HG03095 (cell line): ENCODE results near the gene AHSG.
"Not testable (repeated sequence)": the region's sequence is repeated elsewhere in the genome, so short reads cannot be mapped to it uniquely, and the experiment has no call there.

ENCODE experiments used
- ATAC-seq: cut with Tn5 transposase; IDR thresholded peaks from one replicate; pipeline ENCODE4 v1.9.1; 2021; ENCODE audit warnings: moderate library complexity; ENCODE audit not compliant: unreplicated experiment

The AHSG gene

DNA sequence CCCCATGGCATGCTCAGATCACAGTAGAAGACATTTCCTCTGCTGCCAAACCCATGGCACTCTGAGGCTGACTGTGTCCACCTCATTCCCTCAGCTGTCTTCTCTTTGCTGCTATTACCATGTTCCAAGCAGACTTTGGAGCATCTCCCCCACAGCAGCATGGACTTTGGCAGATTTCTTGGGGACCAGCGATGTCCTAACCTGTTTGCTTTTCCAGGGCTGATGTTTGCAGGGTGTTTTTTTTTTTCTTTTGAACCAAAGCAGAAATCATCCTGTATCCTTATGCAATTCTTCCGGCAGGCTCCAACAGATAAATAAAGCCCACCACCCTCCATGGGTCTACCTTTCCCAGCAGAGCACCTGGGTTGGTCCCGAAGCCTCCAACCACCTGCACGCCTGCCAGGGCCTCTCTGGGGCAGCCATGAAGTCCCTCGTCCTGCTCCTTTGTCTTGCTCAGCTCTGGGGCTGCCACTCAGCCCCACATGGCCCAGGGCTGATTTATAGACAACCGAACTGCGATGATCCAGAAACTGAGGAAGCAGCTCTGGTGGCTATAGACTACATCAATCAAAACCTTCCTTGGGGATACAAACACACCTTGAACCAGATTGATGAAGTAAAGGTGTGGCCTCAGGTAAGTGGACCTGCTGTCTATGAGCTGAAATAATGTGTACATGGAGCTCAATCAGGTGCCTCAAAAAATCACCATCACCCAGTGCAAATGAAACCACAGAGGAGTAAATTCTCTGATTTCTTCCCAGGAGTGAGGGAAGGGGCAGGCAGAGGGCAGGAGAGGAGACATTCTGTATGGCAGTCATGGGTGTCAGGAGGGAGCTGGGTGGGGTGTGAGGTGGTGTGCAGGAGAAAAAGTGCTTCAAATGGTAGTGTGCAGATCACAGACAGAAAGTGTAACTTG is at the start of gene AHSG:
Gene AHSG (plus strand): TSS at position 340 of the 916 bp plus-strand sequence. CDS start 82 bp downstream, at position 422.
- no peak for ATAC-seq

DNA sequence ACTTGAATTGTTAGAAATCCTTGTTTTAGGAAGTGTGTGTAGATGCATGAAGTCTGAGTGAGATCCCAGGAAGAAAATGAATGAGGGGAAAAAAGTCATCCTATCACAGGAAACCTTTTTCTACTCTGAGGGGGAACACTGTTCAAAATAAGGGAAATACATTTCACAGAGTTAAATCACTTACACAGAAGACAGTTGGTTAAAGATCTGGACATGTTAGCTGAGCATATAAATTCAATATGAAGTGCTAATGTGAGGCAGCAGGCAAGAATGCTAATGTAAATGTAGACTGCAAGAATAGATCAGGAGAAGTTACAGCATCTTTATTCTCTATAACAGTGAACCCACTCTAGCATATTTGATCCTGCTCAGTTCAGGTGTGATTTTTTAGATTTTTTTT is 48.3 kb upstream of the AHSG start:
- no peak for ATAC-seq

DNA sequence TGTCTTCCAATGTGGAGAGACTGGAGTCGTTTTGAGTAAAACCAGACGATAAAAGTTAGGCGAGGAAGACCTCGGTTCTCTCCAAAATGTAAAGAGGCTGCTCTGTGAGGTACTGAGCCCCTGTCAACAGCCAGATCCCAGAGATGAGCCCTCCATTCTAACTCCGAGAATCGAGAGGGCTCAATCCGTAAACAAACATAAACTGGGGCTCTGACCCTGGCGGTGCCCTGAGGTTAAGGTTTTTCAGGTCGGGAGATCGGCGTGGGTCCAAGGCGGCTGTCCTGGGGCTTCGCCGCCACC is 46.1 kb upstream of the AHSG start:
- no peak for ATAC-seq

DNA sequence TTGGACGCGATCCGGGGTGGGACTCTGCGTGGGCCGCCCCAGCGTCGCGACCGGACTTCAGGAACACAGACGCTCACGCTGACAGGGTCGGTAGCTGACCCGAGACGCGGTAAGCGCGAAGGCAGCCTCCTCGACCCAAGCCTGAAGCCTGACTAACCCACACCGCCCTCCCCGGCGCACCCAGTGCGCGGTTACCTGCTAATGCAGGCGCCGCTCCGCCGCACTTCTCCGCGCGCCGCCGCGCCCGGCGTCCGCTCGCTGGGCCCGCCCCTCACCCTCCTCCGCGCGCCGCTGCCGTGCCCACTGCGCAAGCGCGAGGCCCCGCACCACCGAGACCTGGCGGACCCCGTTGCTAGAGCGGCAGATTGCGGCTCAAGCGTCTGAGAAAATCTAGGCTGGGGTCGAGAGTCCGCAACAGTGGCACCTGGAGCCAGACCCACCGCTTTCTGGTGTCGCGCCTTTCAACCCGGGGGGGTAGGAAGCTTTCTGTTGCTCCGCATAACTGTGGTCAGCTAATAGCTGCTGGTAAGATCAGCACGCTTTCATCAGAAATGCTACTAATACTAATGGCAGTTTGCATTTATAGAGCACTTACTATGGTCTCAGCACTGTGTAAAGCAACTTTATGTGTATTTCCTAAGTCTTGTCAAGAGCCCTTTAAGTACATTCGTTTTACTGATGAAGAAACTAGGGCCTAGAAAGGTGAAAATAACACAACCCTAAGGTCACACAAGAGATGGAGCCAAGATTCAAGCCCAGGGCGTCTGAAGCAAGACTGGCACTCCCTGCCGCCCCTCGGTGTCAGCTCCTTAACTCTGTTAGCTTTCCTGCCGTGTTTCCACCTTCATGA is 45.6 kb upstream of the AHSG start, which contains the start of gene TBCCD1:
Gene TBCCD1 (minus strand): TSS at position 268 of the 850 bp plus-strand sequence. CDS start 3,010 bp downstream, outside the sequence.
- ATAC-seq = peak; percentile 45

DNA sequence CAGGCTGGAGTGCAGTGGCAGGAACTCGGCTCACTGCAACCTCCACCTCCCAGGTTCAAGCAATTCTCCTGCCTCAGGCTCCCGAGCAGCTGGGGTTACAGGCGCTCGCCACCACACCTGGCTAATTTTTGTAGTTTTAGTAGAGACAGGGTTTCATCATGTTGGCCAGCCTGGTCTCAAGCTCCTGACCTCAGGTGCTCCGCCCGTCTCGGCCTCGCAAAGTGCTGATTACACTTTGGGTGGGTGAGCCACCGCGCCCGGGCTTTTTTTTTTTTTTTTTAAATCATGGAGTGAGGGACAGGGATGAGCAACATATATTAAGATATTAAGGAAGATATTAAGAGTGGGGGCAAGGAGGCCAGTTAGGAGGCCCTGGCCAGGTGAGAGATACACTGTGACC is 43.5 kb upstream of the AHSG start:
- not testable (repeated sequence) for ATAC-seq

- ATAC-seq = no peak
Measured at GRCh38 chr3:186569779-186570095, 43.1 kb upstream of the AHSG start.

DNA sequence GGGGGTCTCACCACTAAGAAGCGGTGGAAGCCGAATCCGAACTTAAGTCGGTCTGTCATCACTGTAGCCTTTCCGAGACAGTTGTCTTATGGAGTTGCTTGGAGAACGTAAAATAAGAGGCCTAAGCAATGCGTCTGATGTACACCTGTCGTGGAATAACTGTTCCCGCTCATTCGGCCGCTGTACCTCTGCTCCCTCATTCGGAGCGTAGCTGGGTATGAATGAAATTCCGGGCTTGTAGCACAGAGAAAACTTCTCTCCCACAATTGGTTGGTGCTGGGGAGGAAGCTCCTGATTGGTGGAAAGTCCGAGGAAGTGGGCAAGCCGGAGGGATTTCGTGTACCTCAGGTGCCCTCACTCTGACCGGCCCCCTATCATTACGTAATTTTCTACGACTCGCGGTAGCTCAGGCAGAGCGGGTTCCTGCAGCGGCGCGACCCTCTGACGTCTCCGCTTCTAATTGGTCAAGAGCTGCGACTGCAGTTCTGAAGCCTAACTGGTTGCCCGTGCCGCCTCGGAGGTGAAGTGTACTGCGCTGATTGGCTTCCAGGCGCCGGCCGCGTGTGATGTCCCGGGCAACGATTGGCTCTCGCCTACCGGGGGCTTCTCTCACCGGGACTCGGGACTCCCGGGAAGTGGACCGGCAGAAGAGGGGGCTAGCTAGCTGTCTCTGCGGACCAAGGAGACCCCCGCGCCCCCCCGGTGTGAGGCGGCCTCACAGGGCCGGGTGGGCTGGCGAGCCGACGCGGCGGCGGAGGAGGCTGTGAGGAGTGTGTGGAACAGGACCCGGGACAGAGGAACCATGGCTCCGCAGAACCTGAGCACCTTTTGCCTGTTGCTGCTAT is 42.5 kb upstream of the AHSG start, which contains the start of gene DNAJB11:
Gene DNAJB11 (plus strand): TSS at position 625 of the 845 bp plus-strand sequence. CDS start 178 bp downstream, at position 803.
- ATAC-seq = peak; percentile 84

DNA sequence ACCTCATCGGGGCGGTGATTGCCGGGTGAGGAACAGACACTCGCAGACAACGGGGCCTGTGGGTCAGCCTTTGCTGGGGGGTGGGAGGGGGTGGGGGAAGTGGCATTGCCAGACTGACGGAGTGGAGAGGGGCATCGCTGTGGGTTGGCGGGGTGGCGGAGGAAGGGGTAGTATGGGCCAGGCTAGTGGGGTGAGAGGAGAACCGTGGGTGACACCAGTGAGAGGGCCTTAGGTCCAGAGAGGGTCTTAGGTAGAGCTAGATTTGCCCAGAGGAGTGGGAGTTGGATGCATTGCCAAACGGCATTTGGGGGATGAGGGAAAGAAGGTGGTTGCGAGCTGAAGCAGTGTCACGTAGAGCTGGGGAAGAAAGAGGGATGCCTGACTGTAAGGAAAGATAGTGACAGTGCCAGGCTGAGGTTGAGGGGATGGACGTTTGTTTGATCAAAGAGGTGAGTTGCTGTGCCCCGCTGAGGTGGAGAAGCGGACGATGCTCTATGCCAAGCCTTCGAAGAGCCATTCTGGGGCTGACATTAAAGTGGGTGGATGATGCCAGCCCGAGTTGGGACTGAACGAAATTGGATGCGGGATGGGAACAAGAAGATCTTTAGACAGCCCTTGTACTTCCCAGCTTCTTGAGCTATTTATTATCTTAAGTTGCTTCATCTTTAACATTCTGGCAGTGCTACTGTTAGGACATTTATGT is 41.8 kb upstream of the AHSG start:
- no peak for ATAC-seq

DNA sequence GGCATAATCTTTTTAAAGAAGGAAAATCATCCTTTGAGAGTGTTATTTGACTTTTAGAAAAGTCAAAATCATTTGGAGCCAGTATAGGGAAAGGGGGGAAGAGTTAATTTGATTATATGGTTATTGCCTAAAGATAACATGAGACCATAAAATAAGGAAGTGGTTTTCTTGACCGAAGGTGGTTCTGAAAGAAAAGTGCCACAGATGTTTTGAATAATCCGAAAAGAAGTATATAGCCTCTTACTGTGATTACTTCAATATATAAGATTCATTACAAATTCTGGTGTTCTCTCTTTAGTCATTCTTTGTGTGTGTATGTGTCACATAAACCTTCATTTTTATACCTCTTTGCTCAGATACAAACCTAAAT is 41.2 kb upstream of the AHSG start:
- no peak for ATAC-seq

- ATAC-seq = no peak
Measured at GRCh38 chr3:186577521-186577920, 35.3 kb upstream of the AHSG start.

DNA sequence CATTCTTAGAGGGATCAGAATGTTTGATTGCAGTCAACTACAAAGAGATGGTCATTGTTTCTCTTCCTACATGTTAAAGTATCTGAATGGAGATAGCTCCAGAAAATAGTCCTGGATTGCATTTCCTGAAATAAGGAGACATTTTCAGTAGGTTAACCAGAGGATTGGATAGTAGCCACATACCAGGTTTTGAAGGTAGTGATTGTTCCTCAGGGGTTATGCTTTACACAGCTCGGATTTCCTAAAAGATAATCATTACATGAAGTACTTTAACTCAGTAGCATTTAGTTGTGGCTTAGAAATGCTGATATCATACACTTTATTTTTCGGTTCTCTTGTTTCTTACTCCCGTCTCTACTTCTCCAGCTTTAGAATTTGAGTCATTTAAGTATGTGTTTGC is 32.1 kb upstream of the AHSG start:
- no peak for ATAC-seq

DNA sequence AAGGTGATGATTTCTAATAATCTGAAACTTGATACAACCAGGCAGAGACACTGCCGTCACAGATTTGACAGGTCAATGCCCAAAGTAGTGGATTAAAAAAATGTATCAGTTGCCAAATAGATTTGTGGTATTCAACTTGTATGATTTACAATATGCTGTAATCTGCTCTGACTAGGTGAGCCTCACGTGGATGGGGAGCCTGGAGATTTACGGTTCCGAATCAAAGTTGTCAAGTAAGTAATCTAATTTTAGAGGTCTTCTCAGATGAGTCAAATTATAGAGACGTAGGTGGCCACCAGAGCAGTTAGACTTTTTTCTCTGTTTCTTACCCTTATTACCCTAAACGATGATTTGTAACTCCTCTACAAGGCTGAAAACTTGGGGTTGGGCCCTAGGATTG is 30.3 kb upstream of the AHSG start:
- ATAC-seq = no peak

DNA sequence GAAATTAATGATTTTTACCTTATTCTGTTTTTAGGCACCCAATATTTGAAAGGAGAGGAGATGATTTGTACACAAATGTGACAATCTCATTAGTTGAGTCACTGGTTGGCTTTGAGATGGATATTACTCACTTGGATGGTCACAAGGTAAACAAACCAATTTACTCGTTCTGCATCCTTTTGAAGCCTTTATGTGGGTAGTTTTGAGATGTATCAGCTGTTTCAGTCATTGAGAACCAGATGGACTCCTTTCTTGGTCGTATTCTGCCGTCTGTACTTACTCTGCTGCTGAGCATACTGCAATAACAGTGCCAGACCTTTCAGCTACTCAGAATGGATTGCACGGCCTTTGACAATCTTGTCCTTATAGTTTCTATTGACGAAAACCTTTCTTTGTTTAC is 29.0 kb upstream of the AHSG start:
- no peak for ATAC-seq

- ATAC-seq = not testable (repeated sequence)
Measured at GRCh38 chr3:186586245-186586644, 26.6 kb upstream of the AHSG start.

- ATAC-seq = no peak
Measured at GRCh38 chr3:186587183-186587582, 25.7 kb upstream of the AHSG start.

DNA sequence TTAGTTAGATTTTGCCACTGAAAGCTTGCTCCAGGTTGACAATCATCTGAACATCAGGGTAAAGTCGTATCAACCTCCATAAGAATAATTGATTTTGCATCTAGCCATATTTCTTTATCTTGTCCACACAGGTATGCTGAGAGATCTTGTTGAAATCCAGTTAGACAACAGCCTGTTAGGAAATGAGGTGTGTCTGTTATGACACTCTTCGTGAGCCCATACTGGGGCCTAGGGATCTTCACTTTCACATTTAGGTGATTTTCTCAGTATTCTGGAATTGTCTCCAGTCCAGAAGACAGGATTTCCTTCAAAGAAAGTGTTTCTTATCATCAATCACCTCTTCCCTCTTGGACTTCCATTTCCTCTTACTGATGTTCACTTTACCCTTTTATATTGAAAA is 24.2 kb upstream of the AHSG start:
- ATAC-seq = no peak

DNA sequence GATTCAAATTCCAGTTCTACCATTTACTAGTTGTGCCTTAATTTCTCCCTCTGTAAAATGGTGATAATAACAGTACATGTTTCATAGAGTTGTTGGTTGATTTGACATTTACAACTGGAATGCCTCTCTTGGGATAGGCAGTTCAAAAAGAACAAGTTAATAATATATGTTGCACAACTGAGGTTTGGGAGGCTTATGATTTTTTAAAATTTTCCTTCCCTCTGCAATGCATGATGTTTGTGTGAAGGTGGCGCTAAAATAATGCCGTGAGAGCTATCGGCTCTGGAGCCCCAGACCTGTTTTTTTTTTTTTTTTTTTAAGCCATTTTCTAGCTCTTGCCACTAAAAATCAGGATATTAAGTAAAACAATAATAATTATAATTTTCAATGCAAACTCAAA is 23.7 kb upstream of the AHSG start:
- no peak for ATAC-seq

DNA sequence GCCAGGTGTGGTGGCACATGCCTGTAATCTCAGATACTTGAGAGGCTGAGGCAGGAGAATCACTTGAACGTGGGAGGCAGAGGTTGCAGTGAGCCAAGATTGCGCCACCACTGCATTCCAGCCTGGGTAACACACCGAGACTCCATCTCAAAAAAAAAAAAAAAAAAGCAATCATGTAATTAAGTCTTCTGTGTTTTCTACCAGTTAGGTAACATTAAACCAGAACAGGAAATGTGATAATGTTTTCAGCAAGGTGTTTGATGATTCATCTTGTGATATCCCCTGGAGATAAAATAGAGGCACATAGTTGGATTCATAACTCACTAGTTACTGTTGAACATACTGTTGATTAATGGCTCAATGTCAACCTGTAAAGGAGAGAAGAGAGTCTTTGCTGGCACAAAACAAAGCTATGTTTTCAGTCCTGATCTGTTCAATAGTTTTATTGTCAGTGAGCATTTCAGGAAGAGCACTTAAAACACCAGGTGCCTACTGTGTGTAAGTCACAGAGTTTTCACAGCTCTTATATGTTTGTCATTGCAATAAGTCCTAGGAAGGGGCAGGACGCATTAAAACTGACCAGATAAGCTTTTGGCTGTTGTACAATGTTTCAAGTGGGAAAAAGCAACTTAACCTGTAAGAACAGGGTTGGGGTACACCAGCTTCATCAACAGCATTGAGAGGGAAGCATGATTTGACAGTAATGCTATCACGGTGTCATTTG is 22.8 kb upstream of the AHSG start:
- ATAC-seq = no peak

- ATAC-seq = no peak
Measured at GRCh38 chr3:186590580-186591295, 22.1 kb upstream of the AHSG start.
